Trophoblast cell (in vitro differentiated cells and primary cell): Measurements from ENCODE around the gene OGA.

Experiments used
- DNase-seq, 2 donors: peaks; one replicate each; pipeline ENCODE4 v3.0.0-alpha.2; 2016
- H2AFZ ChIP-seq: 2 replicates; pipeline ENCODE4 v1.6.1; 2013; ENCODE audit warnings: low read length, moderate library complexity, mild to moderate bottlenecking; ENCODE audit not compliant: insufficient read depth, poor library complexity
- H2AK5ac ChIP-seq: 2 replicates; pipeline ENCODE4 v1.6.1; 2013; ENCODE audit warnings: mild to moderate bottlenecking, low read length
- H2BK120ac ChIP-seq: 2 replicates; pipeline ENCODE4 v1.6.1; 2013; ENCODE audit warnings: low read length, mild to moderate bottlenecking, moderate library complexity; ENCODE audit not compliant: insufficient read depth, poor library complexity
- H2BK12ac ChIP-seq: 2 replicates; pipeline ENCODE4 v1.6.1; 2013; ENCODE audit warnings: mild to moderate bottlenecking, low read length, moderate library complexity
- H2BK5ac ChIP-seq: 2 replicates; pipeline ENCODE4 v1.6.1; 2013; ENCODE audit warnings: low read length, low read depth, moderate library complexity, mild to moderate bottlenecking; ENCODE audit not compliant: poor library complexity
- H3K14ac ChIP-seq: 2 replicates; pipeline ENCODE4 v1.6.1; 2013; ENCODE audit warnings: mild to moderate bottlenecking, low read length
- H3K18ac ChIP-seq: 2 replicates; pipeline ENCODE4 v1.6.1; 2013; ENCODE audit warnings: mild to moderate bottlenecking, low read length
- H3K23ac ChIP-seq: 2 replicates; pipeline ENCODE4 v1.6.1; 2013; ENCODE audit warnings: low read length
- H3K27ac ChIP-seq: 2 replicates; pipeline ENCODE4 v1.5.1; 2013; ENCODE audit warnings: low read depth, mild to moderate bottlenecking, inconsistent platforms, low read length, moderate library complexity
- H3K27me3 ChIP-seq: 2 replicates; pipeline ENCODE4 v1.6.1; 2013; ENCODE audit warnings: inconsistent platforms, mild to moderate bottlenecking, low read length, moderate library complexity; ENCODE audit not compliant: insufficient read depth
- H3K36me3 ChIP-seq, 2 experiments: 1 replicate in 1 of 2; 2 replicates in 1 of 2; pipeline ENCODE4 v1.6.1; 2013; ENCODE audit warnings: low read length in 2 of 2, mild to moderate bottlenecking in 2 of 2, moderate library complexity in 1 of 2; ENCODE audit not compliant: insufficient read depth in 2 of 2, control insufficient read depth in 1 of 2
- H3K4ac ChIP-seq: 2 replicates; pipeline ENCODE4 v1.6.1; 2013; ENCODE audit warnings: low read depth, mild to moderate bottlenecking, low read length, moderate library complexity
- H3K4me1 ChIP-seq, 2 experiments: 1 replicate in 1 of 2; 2 replicates in 1 of 2; pipeline ENCODE4 v1.6.1; 2013; ENCODE audit warnings: low read length in 2 of 2, mild to moderate bottlenecking in 2 of 2, moderate library complexity in 1 of 2; ENCODE audit not compliant: insufficient read depth in 2 of 2, control insufficient read depth in 1 of 2
- H3K4me2 ChIP-seq: 2 replicates; pipeline ENCODE4 v1.6.1; 2013; ENCODE audit warnings: inconsistent platforms, mild to moderate bottlenecking, low read length, moderate library complexity
- H3K4me3 ChIP-seq: 2 replicates; pipeline ENCODE4 v1.5.1; 2013; ENCODE audit warnings: mild to moderate bottlenecking, low read depth, low read length, inconsistent platforms
- H3K79me1 ChIP-seq: one replicate; pipeline ENCODE4 v1.6.1; 2013; ENCODE audit warnings: low read length
- H3K79me2 ChIP-seq: 2 replicates; pipeline ENCODE4 v1.6.1; 2013; ENCODE audit warnings: low read length, mild to moderate bottlenecking; ENCODE audit not compliant: control insufficient read depth, insufficient read depth, poor library complexity
- H3K9ac ChIP-seq: 2 replicates; pipeline ENCODE4 v1.6.1; 2013; ENCODE audit warnings: mild to moderate bottlenecking, low read length
- H3K9me3 ChIP-seq: 2 replicates; pipeline ENCODE4 v1.6.1; 2013; ENCODE audit warnings: low read depth, mild to moderate bottlenecking, control low read depth, inconsistent platforms, low read length; ENCODE audit not compliant: insufficient read depth
- H4K12ac ChIP-seq: 2 replicates; pipeline ENCODE4 v1.6.1; 2013; ENCODE audit warnings: low read depth, mild to moderate bottlenecking, low read length, moderate library complexity
- H4K8ac ChIP-seq: 2 replicates; pipeline ENCODE4 v1.6.1; 2013; ENCODE audit warnings: low read depth, mild to moderate bottlenecking, low read length, moderate library complexity
- H4K91ac ChIP-seq: one replicate; pipeline ENCODE4 v1.6.1; 2013; ENCODE audit warnings: low read depth, mild to moderate bottlenecking, low read length, moderate library complexity
- WGBS: extraction: QIAGEN DNeasy Blood & Tissue Kit; methylation state at CpG from one replicate; pipeline ENCODE4 v1.1.7; 2013; ENCODE audit warnings: missing lambda C conversion rate; ENCODE audit not compliant: insufficient read length, insufficient coverage; ENCODE audit errors: extremely low coverage; 5-methylcytosine and 5-hydroxymethylcytosine counted together

OGA gene

GRCh38 chr10:101763141-101763846 lies 55.0 kb downstream of the OGA start:
- H3K4me2 ChIP-seq, result no peak overlapping the region
- H3K36me3 ChIP-seq, result no peaks in the 10 kb centered on the region
- H2BK12ac ChIP-seq, result no peak overlapping the region
- H4K12ac ChIP-seq, result no peak overlapping the region
- H4K91ac ChIP-seq, result no peak overlapping the region
- no peaks in the 10 kb centered on the region for H3K27me3 ChIP-seq
- H3K79me1 ChIP-seq, result no peaks in the 10 kb centered on the region
- H3K18ac ChIP-seq, result no peak overlapping the region
- H3K4me1 ChIP-seq, result no peaks in the 10 kb centered on the region
- no peak overlapping the region for H2AK5ac ChIP-seq
- H4K8ac ChIP-seq, result no peak overlapping the region
- H3K79me2 ChIP-seq, result no peaks in the 10 kb centered on the region
- no peak overlapping the region for H3K9ac ChIP-seq
- no peak overlapping the region for H3K23ac ChIP-seq
- peaks cover 1% of the 10 kb centered on the region for H3K9me3 ChIP-seq
- no peak overlapping the region for H2AFZ ChIP-seq
- no CpG with 5 or more reads among the region's 10 CpGs for WGBS
- H2BK120ac ChIP-seq, result no peak overlapping the region
- H3K14ac ChIP-seq, result no peak overlapping the region
- no peak overlapping the region for H2BK5ac ChIP-seq
- no peak overlapping the region for H3K27ac ChIP-seq
- no peak for DNase-seq
- no peak overlapping the region for H3K4ac ChIP-seq
- H3K4me3 ChIP-seq, result no peak overlapping the region

DNA sequence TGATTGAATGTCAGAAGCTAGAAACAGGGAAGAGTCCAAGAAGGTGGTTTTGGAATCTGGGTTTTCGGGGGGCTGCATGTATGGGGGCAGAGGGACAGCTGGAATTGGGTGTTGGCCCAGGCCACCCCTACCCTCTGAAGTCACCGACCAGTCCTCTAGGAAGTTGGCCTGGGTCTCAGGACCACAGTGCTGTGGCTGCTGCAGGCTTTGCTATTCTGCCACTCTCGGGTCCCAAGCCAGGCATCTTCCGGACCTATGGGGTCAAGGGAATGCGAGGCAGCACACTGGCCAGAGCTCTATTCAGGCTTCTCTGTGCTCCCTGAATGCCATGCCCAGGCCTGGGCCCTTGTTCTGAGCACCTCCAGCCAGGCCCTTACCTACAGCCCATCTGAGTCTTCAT lies 55.5 kb downstream of the OGA start:
- Histone ChIP-seq H4K91ac (no peak overlapping the region), H3K79me1 (no peaks in the 10 kb centered on the region), H3K23ac (no peak overlapping the region), H3K4me2 (no peak overlapping the region), H3K9me3 (peaks cover 1% of the 10 kb centered on the region), H4K12ac (no peak overlapping the region), H3K4me1 (no peaks in the 10 kb centered on the region), H2AFZ (no peak overlapping the region), H4K8ac (no peak overlapping the region), H3K14ac (no peak overlapping the region), H2BK5ac (no peak overlapping the region), H3K79me2 (no peaks in the 10 kb centered on the region), H3K9ac (no peak overlapping the region), H2AK5ac (no peak overlapping the region), H3K4ac (no peak overlapping the region), H3K18ac (no peak overlapping the region), H3K36me3 (no peaks in the 10 kb centered on the region), H2BK12ac (no peak overlapping the region), H2BK120ac (no peak overlapping the region), H3K4me3 (no peak overlapping the region), H3K27me3 (no peaks in the 10 kb centered on the region), H3K27ac (no peak overlapping the region)
- DNase-seq, result no peak
- WGBS, result no CpG with 5 or more reads among the region's 5 CpGs

DNA sequence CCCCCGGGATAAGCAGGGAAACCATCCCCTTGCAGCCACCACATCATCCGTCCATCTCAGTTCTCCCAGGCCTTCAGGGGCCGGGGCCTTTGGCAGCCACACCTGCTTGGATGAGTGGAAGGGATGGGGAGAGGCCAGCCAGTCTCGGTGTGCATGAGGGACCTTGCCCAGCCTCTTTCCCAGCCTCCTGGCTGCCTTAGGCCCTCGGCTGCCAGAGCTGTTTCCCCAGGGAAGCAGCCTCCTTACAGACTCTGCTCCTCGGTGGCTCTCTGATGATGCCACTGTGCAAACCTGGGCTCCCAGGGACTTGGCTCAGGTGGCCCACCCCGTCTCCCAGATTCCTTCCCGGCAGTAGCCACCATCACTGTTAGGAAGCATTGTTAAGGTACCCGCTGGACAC lies 57.0 kb downstream of the OGA start:
- Histone ChIP-seq H4K8ac (no peak overlapping the region), H4K12ac (no peak overlapping the region), H3K18ac (no peak overlapping the region), H2BK5ac (no peak overlapping the region), H2BK120ac (no peak overlapping the region), H3K27ac (no peak overlapping the region), H2AK5ac (no peak overlapping the region), H3K4me2 (no peak overlapping the region), H3K9me3 (no peaks in the 10 kb centered on the region), H3K27me3 (no peaks in the 10 kb centered on the region), H3K79me1 (no peaks in the 10 kb centered on the region), H3K79me2 (no peaks in the 10 kb centered on the region), H2AFZ (no peak overlapping the region), H3K4me3 (no peak overlapping the region), H3K36me3 (no peaks in the 10 kb centered on the region), H4K91ac (no peak overlapping the region), H3K14ac (no peak overlapping the region), H2BK12ac (no peak overlapping the region), H3K9ac (no peak overlapping the region), H3K23ac (no peak overlapping the region), H3K4me1 (no peaks in the 10 kb centered on the region), H3K4ac (no peak overlapping the region)
- no peak for DNase-seq
- no CpG with 5 or more reads among the region's 9 CpGs for WGBS

- no peaks in the 10 kb centered on the region for H3K79me1 ChIP-seq
- no peaks in the 10 kb centered on the region for H3K36me3 ChIP-seq
- H3K79me2 ChIP-seq, result no peaks in the 10 kb centered on the region
- H3K27me3 ChIP-seq, result no peaks in the 10 kb centered on the region
- H3K18ac ChIP-seq, result no peak overlapping the region
- H3K4ac ChIP-seq, result no peak overlapping the region
- H2BK120ac ChIP-seq, result no peak overlapping the region
- no peak overlapping the region for H3K4me2 ChIP-seq
- H2AFZ ChIP-seq, result no peak overlapping the region
- H3K4me3 ChIP-seq, result no peak overlapping the region
- H2AK5ac ChIP-seq, result no peak overlapping the region
- no peak overlapping the region for H2BK12ac ChIP-seq
- no peaks in the 10 kb centered on the region for H3K4me1 ChIP-seq
- H3K9me3 ChIP-seq, result no peaks in the 10 kb centered on the region
- H4K91ac ChIP-seq, result no peak overlapping the region
- H4K8ac ChIP-seq, result no peak overlapping the region
- no peak overlapping the region for H3K27ac ChIP-seq
- H4K12ac ChIP-seq, result no peak overlapping the region
- no CpG with 5 or more reads among the region's 3 CpGs for WGBS
- no peak overlapping the region for H3K23ac ChIP-seq
- H3K9ac ChIP-seq, result no peak overlapping the region
- no peak overlapping the region for H3K14ac ChIP-seq
- no peak for DNase-seq
- H2BK5ac ChIP-seq, result no peak overlapping the region
These were observed 57.7 kb downstream of the OGA start for GRCh38 chr10:101760510-101760909.
